Trophoblast cell (in vitro differentiated cells and primary cell): ENCODE results near the gene ZXDC.

Experiments used
- DNase-seq, 2 donors: peaks; one replicate each; pipeline ENCODE4 v3.0.0-alpha.2; 2016
- H2AFZ ChIP-seq: 2 replicates; pipeline ENCODE4 v1.6.1; 2013; ENCODE audit warnings: low read length, moderate library complexity, mild to moderate bottlenecking; ENCODE audit not compliant: insufficient read depth, poor library complexity
- H2AK5ac ChIP-seq: 2 replicates; pipeline ENCODE4 v1.6.1; 2013; ENCODE audit warnings: mild to moderate bottlenecking, low read length
- H2BK120ac ChIP-seq: 2 replicates; pipeline ENCODE4 v1.6.1; 2013; ENCODE audit warnings: low read length, mild to moderate bottlenecking, moderate library complexity; ENCODE audit not compliant: insufficient read depth, poor library complexity
- H2BK12ac ChIP-seq: 2 replicates; pipeline ENCODE4 v1.6.1; 2013; ENCODE audit warnings: mild to moderate bottlenecking, low read length, moderate library complexity
- H2BK5ac ChIP-seq: 2 replicates; pipeline ENCODE4 v1.6.1; 2013; ENCODE audit warnings: low read length, low read depth, moderate library complexity, mild to moderate bottlenecking; ENCODE audit not compliant: poor library complexity
- H3K14ac ChIP-seq: 2 replicates; pipeline ENCODE4 v1.6.1; 2013; ENCODE audit warnings: mild to moderate bottlenecking, low read length
- H3K18ac ChIP-seq: 2 replicates; pipeline ENCODE4 v1.6.1; 2013; ENCODE audit warnings: mild to moderate bottlenecking, low read length
- H3K23ac ChIP-seq: 2 replicates; pipeline ENCODE4 v1.6.1; 2013; ENCODE audit warnings: low read length
- H3K27ac ChIP-seq: 2 replicates; pipeline ENCODE4 v1.5.1; 2013; ENCODE audit warnings: low read depth, mild to moderate bottlenecking, inconsistent platforms, low read length, moderate library complexity
- H3K27me3 ChIP-seq: 2 replicates; pipeline ENCODE4 v1.6.1; 2013; ENCODE audit warnings: inconsistent platforms, mild to moderate bottlenecking, low read length, moderate library complexity; ENCODE audit not compliant: insufficient read depth
- H3K36me3 ChIP-seq, 2 experiments: 1 replicate in 1 of 2; 2 replicates in 1 of 2; pipeline ENCODE4 v1.6.1; 2013; ENCODE audit warnings: low read length in 2 of 2, mild to moderate bottlenecking in 2 of 2, moderate library complexity in 1 of 2; ENCODE audit not compliant: insufficient read depth in 2 of 2, control insufficient read depth in 1 of 2
- H3K4ac ChIP-seq: 2 replicates; pipeline ENCODE4 v1.6.1; 2013; ENCODE audit warnings: low read depth, mild to moderate bottlenecking, low read length, moderate library complexity
- H3K4me1 ChIP-seq, 2 experiments: 1 replicate in 1 of 2; 2 replicates in 1 of 2; pipeline ENCODE4 v1.6.1; 2013; ENCODE audit warnings: low read length in 2 of 2, mild to moderate bottlenecking in 2 of 2, moderate library complexity in 1 of 2; ENCODE audit not compliant: insufficient read depth in 2 of 2, control insufficient read depth in 1 of 2
- H3K4me2 ChIP-seq: 2 replicates; pipeline ENCODE4 v1.6.1; 2013; ENCODE audit warnings: inconsistent platforms, mild to moderate bottlenecking, low read length, moderate library complexity
- H3K4me3 ChIP-seq: 2 replicates; pipeline ENCODE4 v1.5.1; 2013; ENCODE audit warnings: mild to moderate bottlenecking, low read depth, low read length, inconsistent platforms
- H3K79me1 ChIP-seq: one replicate; pipeline ENCODE4 v1.6.1; 2013; ENCODE audit warnings: low read length
- H3K79me2 ChIP-seq: 2 replicates; pipeline ENCODE4 v1.6.1; 2013; ENCODE audit warnings: low read length, mild to moderate bottlenecking; ENCODE audit not compliant: control insufficient read depth, insufficient read depth, poor library complexity
- H3K9ac ChIP-seq: 2 replicates; pipeline ENCODE4 v1.6.1; 2013; ENCODE audit warnings: mild to moderate bottlenecking, low read length
- H3K9me3 ChIP-seq: 2 replicates; pipeline ENCODE4 v1.6.1; 2013; ENCODE audit warnings: low read depth, mild to moderate bottlenecking, control low read depth, inconsistent platforms, low read length; ENCODE audit not compliant: insufficient read depth
- H4K12ac ChIP-seq: 2 replicates; pipeline ENCODE4 v1.6.1; 2013; ENCODE audit warnings: low read depth, mild to moderate bottlenecking, low read length, moderate library complexity
- H4K8ac ChIP-seq: 2 replicates; pipeline ENCODE4 v1.6.1; 2013; ENCODE audit warnings: low read depth, mild to moderate bottlenecking, low read length, moderate library complexity
- H4K91ac ChIP-seq: one replicate; pipeline ENCODE4 v1.6.1; 2013; ENCODE audit warnings: low read depth, mild to moderate bottlenecking, low read length, moderate library complexity
- WGBS: extraction: QIAGEN DNeasy Blood & Tissue Kit; methylation state at CpG from one replicate; pipeline ENCODE4 v1.1.7; 2013; ENCODE audit warnings: missing lambda C conversion rate; ENCODE audit not compliant: insufficient read length, insufficient coverage; ENCODE audit errors: extremely low coverage; 5-methylcytosine and 5-hydroxymethylcytosine counted together

ZXDC gene

DNA sequence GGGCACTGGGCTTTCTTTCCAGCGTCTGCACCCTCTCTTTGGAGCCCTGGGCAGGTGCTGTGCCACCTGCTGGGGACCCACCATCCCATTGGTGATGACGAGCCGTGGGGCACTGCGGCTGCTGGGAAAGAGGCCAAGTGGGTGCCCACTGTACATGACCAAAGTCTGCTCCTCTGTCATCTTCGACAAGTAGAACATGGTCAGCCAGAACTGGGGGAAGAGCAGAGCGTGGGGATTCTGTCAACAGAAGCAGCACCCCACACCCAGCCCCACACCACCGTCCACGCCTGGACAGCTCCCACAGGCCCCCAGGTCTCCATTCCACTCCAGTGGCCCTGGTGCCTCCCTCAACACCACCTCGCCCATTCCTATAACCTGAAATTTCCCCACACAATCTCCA lies 32.2 kb upstream of the ZXDC start:
- no peak overlapping the region for H2AK5ac ChIP-seq
- H3K27me3 ChIP-seq = no peaks in the 10 kb centered on the region
- no peak overlapping the region for H3K14ac ChIP-seq
- no peak overlapping the region for H4K91ac ChIP-seq
- no peak overlapping the region for H2AFZ ChIP-seq
- DNase-seq = no peak
- no peak overlapping the region for H3K4me2 ChIP-seq
- no peak overlapping the region for H2BK12ac ChIP-seq
- H3K79me1 ChIP-seq = no peaks in the 10 kb centered on the region
- H3K23ac ChIP-seq = no peak overlapping the region
- no CpG with 5 or more reads among the region's 9 CpGs for WGBS
- no peak overlapping the region for H3K9ac ChIP-seq
- H3K4me1 ChIP-seq = no peaks in the 10 kb centered on the region
- no peaks in the 10 kb centered on the region for H3K79me2 ChIP-seq
- H3K18ac ChIP-seq = no peak overlapping the region
- H3K9me3 ChIP-seq = peaks cover 5% of the 10 kb centered on the region
- H2BK120ac ChIP-seq = no peak overlapping the region
- H3K4me3 ChIP-seq = no peak overlapping the region
- no peak overlapping the region for H3K27ac ChIP-seq
- H2BK5ac ChIP-seq = no peak overlapping the region
- H4K8ac ChIP-seq = no peak overlapping the region
- H4K12ac ChIP-seq = no peak overlapping the region
- no peak overlapping the region for H3K4ac ChIP-seq
- H3K36me3 ChIP-seq = no peaks in the 10 kb centered on the region

DNA sequence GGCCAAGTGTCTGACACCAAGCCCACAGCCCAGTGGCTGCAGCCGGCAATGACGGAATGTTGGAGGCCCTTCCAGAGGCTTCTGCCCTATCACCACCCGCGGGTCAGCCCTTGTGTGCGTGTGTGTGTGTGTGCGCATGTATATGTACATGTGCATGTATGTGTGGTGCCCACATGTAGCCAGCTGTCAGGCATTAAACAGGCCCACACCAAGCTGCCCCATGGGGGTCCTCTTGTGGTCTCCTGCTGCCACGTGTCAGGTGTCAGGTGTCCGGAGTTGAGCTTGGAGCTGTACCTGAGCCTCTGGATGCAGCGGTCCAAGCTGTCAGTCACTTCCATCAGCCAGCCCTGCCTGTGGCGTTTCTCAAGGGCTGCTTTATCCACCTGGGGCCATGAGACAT lies 28.0 kb upstream of the ZXDC start:
- Histone ChIP-seq H3K9ac (no peak overlapping the region), H2AFZ (no peak overlapping the region), H3K36me3 (no peaks in the 10 kb centered on the region), H4K91ac (no peak overlapping the region), H3K4me1 (no peaks in the 10 kb centered on the region), H2BK12ac (no peak overlapping the region), H3K27ac (no peak overlapping the region), H3K79me2 (no peaks in the 10 kb centered on the region), H2BK5ac (no peak overlapping the region), H3K4me2 (no peak overlapping the region), H2BK120ac (no peak overlapping the region), H3K14ac (no peak overlapping the region), H3K18ac (no peak overlapping the region), H3K79me1 (no peaks in the 10 kb centered on the region), H3K4ac (no peak overlapping the region), H3K27me3 (no peaks in the 10 kb centered on the region), H2AK5ac (no peak overlapping the region), H3K23ac (no peak overlapping the region), H4K12ac (no peak overlapping the region), H3K9me3 (peaks cover 9% of the 10 kb centered on the region), H4K8ac (no peak overlapping the region), H3K4me3 (no peak overlapping the region)
- no peak for DNase-seq
- WGBS = no CpG with 5 or more reads among the region's 10 CpGs

DNA sequence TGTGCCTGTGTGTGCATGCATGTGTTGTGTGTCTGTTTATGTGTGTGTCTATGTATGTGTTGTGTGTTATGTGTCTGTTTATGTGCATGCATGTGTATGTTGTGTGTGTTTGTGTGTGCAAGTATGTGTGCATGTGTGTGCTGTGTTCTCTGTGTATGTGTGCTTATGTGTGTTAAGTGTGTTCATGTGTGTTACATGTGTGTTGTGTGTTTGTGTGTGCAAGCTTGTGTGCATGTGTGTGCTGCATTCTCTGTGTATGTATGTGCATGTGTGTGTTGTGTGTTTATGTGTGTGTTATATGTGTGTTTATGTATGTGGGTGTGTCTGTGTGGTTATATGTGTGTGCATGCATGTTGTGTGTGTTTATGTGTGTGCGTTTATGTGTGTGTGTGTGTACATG lies 27.0 kb upstream of the ZXDC start:
- Histone ChIP-seq H3K4me1 (no peaks in the 10 kb centered on the region), H2BK5ac (no peak overlapping the region), H3K14ac (no peak overlapping the region), H3K27ac (no peak overlapping the region), H3K4ac (no peak overlapping the region), H3K23ac (peak overlapping the region; percentile 31), H2BK12ac (no peak overlapping the region), H2BK120ac (no peak overlapping the region), H4K91ac (no peak overlapping the region), H4K12ac (no peak overlapping the region), H3K9ac (no peak overlapping the region), H3K18ac (no peak overlapping the region), H3K27me3 (no peaks in the 10 kb centered on the region), H2AFZ (no peak overlapping the region), H3K36me3 (no peaks in the 10 kb centered on the region), H2AK5ac (no peak overlapping the region), H3K4me3 (no peak overlapping the region), H3K4me2 (no peak overlapping the region), H4K8ac (no peak overlapping the region), H3K79me1 (no peaks in the 10 kb centered on the region), H3K9me3 (peaks cover 9% of the 10 kb centered on the region), H3K79me2 (no peaks in the 10 kb centered on the region)
- DNase-seq = no peak
- no CpG with 5 or more reads among the region's 1 CpG for WGBS

DNA sequence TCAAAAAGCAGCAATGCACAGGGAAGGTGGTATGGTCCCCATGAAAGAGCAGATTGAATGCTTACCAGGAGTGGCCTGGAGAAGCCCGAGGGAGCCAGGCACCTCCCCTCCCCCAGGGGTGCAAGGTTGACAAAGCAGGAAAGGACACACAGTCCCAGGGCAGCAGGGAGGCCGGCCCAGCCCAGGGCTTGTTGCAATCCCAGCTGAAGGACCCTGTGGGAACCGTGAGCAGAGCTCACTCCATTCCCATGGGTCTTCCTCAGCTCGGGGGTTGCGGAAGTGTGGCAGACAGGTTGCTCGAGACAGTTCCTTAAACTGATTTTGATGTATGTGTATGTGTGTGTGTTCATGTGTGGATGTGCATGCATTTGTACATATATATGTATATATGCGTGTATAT lies 26.0 kb upstream of the ZXDC start:
- Histone ChIP-seq H3K4me2 (no peak overlapping the region), H3K79me1 (no peaks in the 10 kb centered on the region), H3K9me3 (peaks cover 9% of the 10 kb centered on the region), H3K9ac (no peak overlapping the region), H4K91ac (no peak overlapping the region), H4K8ac (no peak overlapping the region), H3K4me3 (no peak overlapping the region), H3K4ac (no peak overlapping the region), H2AFZ (no peak overlapping the region), H3K14ac (no peak overlapping the region), H2BK120ac (no peak overlapping the region), H2AK5ac (no peak overlapping the region), H3K36me3 (no peaks in the 10 kb centered on the region), H3K18ac (no peak overlapping the region), H3K23ac (no peak overlapping the region), H2BK5ac (no peak overlapping the region), H3K27me3 (no peaks in the 10 kb centered on the region), H3K27ac (no peak overlapping the region), H3K79me2 (no peaks in the 10 kb centered on the region), H3K4me1 (no peaks in the 10 kb centered on the region), H4K12ac (no peak overlapping the region), H2BK12ac (no peak overlapping the region)
- no peak for DNase-seq
- no CpG with 5 or more reads among the region's 7 CpGs for WGBS
